Panc1 (cell line): ENCODE measurements around the gene ALKBH7. TPM values are rescaled to one million over a fixed set of nuclear protein-coding genes. Genes with fewer than 3 reads are reported as not detected.

Source experiments
- ATAC-seq: fragments of 200-7000 bp; cut with Tn5 transposase; 2 replicates; pipeline ENCODE4 v1.9.1; 2020; ENCODE audit warnings: mild to moderate bottlenecking, moderate library complexity
- BruUV-seq: library from RNA; stranded (reverse); fragments of 400-500 nt; replicated peaks from 2 replicates; lab custom pipeline; 2021; lab: Mats Ljungman, UMichigan
- CTCF ChIA-PET: fragments of 300-600 bp; sonication (Branson Sonifier 250); formaldehyde crosslinking; loops from one replicate; lab custom pipeline; 2022; ENCODE audit warnings: antibody characterized with exemption; lab: Charles Lee
- POLR2A ChIA-PET: fragments of 300-600 bp; sonication (Branson Sonifier 250); formaldehyde crosslinking; loops from one replicate; lab custom pipeline; 2022; ENCODE audit warnings: antibody characterized with exemption; lab: Charles Lee
- DNase-seq: peaks from one replicate; pipeline ENCODE4 v3.0.0-alpha.2; 2010; ENCODE audit warnings: low read depth, low spot score
- H3K27ac ChIP-seq: 2 replicates; pipeline ENCODE4 v1.5.1; 2011; ENCODE audit warnings: mild to moderate bottlenecking, low read length, inconsistent platforms
- H3K27me3 ChIP-seq: fragments of 200-500 bp; sonication (Bioruptor generic); 2 replicates; pipeline ENCODE4 v1.6.0; 2014; ENCODE audit warnings: low read length, inconsistent platforms; ENCODE audit not compliant: control insufficient read depth, insufficient read depth
- H3K36me3 ChIP-seq: fragments of 200-500 bp; sonication (Bioruptor generic); 2 replicates; pipeline ENCODE4 v1.5.1; 2014; ENCODE audit warnings: inconsistent platforms, mild to moderate bottlenecking, low read length, moderate library complexity; ENCODE audit not compliant: control insufficient read depth, insufficient read depth
- H3K4me1 ChIP-seq: 2 replicates; pipeline ENCODE4 v1.5.1; 2011; ENCODE audit warnings: inconsistent platforms, mild to moderate bottlenecking, low read length, moderate library complexity; ENCODE audit not compliant: control insufficient read depth, insufficient read depth
- H3K4me3 ChIP-seq, 2 experiments: 2 replicates each; pipeline ENCODE4 v1.5.1; 2011 to 2012; ENCODE audit warnings: low read depth in 2 of 2, low read length in 2 of 2, mild to moderate bottlenecking in 2 of 2, inconsistent platforms in 1 of 2, moderate library complexity in 1 of 2
- H3K9me3 ChIP-seq: fragments of 200-500 bp; sonication (Bioruptor generic); 2 replicates; pipeline ENCODE4 v1.5.1; 2014; ENCODE audit warnings: low read depth, mild to moderate bottlenecking, inconsistent platforms, low read length, moderate library complexity; ENCODE audit not compliant: control insufficient read depth, insufficient read depth
- CTCF ChIP-seq: fragments of 450-650 bp; IDR thresholded peaks from 2 replicates; pipeline ENCODE4 v1.5.1; 2017; ENCODE audit warnings: mild to moderate bottlenecking
- POLR2AphosphoS5 ChIP-seq: IDR thresholded peaks from 2 replicates; pipeline ENCODE4 v1.6.1; 2012; ENCODE audit warnings: mild to moderate bottlenecking, low read depth, low read length, moderate library complexity
- REST ChIP-seq, 2 experiments: IDR thresholded peaks; 2 replicates each; pipeline ENCODE4 v1.6.1; 2011 to 2012; ENCODE audit warnings: low read depth in 2 of 2, control low read depth in 1 of 2, low read length in 1 of 2, mild to moderate bottlenecking in 1 of 2, moderate library complexity in 1 of 2; ENCODE audit not compliant: insufficient read depth in 1 of 2
- SIN3A ChIP-seq: IDR thresholded peaks from 2 replicates; pipeline ENCODE4 v1.6.1; 2012; ENCODE audit warnings: low read depth, mild to moderate bottlenecking, low read length, moderate library complexity, borderline replicate concordance; ENCODE audit not compliant: insufficient read depth
- TCF7L2 ChIP-seq: IDR thresholded peaks from 2 replicates; pipeline ENCODE4 v1.6.1; 2011; ENCODE audit warnings: mild to moderate bottlenecking, low read depth, low read length, inconsistent platforms
- in situ Hi-C: cut with HindIII; loops from 2 replicates; pipeline ENCODE4 v1.10.0; 2016; ENCODE audit warnings: low sequenced_read_pairs, low pct_unique_long_range_greater_than_20kb
- intact Hi-C: fragments of 100-400 bp; cut with micrococcal nuclease; formaldehyde crosslinking; loops from one replicate; pipeline ENCODE4 v1.10.0; 2022; ENCODE audit not compliant: unreplicated experiment
- total RNA-seq: library from RNA; stranded (reverse); gene quantifications from one replicate; pipeline ENCODE4 v1.2.1, GENCODE V29; 2021; ENCODE audit not compliant: unreplicated experiment

Gene ALKBH7
- total RNA-seq, 1 experiment from 2014 or later: 65.0 TPM

DNA sequence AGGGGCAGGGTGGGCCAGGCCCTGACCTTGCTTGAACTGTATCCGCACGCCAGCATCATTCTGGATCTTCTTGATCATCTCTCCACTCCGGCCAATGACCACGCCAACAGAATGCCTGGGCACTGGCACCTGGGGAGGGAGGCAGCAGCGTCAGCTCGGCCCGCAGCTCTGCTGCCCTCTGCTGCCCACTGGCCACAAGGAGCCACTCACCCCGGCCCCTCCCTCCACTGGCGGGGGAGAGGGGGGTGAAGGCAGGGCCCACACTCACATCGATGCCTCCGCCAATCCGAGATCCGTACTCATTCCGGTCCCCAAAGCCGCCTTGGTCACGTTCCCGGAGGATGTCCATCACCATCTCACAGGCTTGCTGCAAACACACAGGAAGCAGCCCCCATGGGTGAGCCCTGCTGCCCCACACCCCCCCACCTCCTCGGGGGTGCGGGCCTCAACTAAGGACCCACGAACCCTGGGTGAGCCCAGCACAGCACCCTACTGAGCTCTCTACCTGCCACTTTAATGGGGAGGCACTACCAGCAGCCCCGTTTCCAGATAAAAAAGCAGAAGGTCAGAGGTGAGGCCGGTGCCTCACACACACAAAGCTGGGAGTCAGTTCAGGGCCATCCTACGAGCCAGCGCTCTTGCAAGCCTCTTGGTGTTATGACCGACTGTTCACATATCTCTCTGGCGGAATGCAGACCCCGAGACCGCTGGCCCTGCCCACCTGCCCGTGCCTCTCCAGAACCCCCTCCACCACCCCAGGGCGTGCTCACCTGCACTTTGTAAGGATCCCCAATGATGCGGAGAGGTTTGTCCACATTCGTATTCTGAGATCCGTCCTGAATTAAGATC, 45.3 kb downstream of the ALKBH7 start:
- in situ Hi-C loops: no loop called here
- CTCF ChIA-PET: interaction anchor here (0.7 kb wide), 2 partner anchors 42 to 105 kb away, joined by 3 read pairs; partner anchors contain the start of gene SLC25A23
- no peak for DNase-seq
- peaks cover 5% of the 10 kb centered on the region for H3K4me1 ChIP-seq
- no peaks in the 10 kb centered on the region for H3K9me3 ChIP-seq
- no peak overlapping the region for H3K4me3 ChIP-seq
- ATAC-seq: peak; percentile 72
- peaks cover 10% of the 10 kb centered on the region for H3K36me3 ChIP-seq
- intact Hi-C loops: no loop called here
- no TSS peak for BruUV-seq
- TF ChIP-seq POLR2AphosphoS5 (no peak), CTCF (peak; percentile 74; the same call in 1 of the 2 replicates)
- H3K27me3 ChIP-seq: no peaks in the 10 kb centered on the region
- no peak overlapping the region for H3K27ac ChIP-seq
- POLR2A ChIA-PET: interaction anchor here (0.5 kb wide), 1 partner anchor 34 kb away, joined by 3 read pairs; no protein-coding TSS in a partner anchor

DNA sequence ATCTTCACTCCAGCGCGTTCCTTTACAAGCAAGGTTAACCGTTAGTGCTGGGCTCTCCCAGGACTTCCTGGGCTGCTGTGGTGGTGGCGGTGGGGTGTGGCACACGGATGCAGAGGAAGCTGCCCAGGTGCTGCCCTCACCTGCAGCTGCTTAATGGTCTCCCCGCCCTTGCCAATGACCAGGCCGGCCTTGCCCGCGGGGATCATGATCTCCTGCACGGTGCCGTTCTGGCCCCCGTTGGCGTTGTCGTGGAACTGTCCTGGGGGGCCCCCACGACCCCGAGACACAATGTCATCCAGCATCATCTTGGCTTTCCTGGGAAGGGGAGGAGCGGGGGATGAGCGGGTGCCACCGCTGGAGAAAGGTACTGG, 46.0 kb downstream of the ALKBH7 start:
- Histone ChIP-seq H3K4me3 (no peak overlapping the region), H3K27me3 (no peaks in the 10 kb centered on the region), H3K4me1 (peaks cover 5% of the 10 kb centered on the region), H3K36me3 (peaks cover 10% of the 10 kb centered on the region), H3K9me3 (no peaks in the 10 kb centered on the region), H3K27ac (no peak overlapping the region)
- DNase-seq (no peak), ATAC-seq (no peak)
- in situ Hi-C loops (no loop called here), intact Hi-C loops (no loop called here)
- BruUV-seq: no TSS peak
- ChIA-PET CTCF (no interaction called here), POLR2A (no interaction called here)
- no peak for TF ChIP-seq REST (IDR thresholded peaks at IDR 0.05; ENCODE audit: insufficient read depth in 1 of 2, low read depth in 2 of 2, low read length in 1 of 2)

GRCh38 chr19:6421075-6422014, 48.8 kb downstream of the ALKBH7 start:
- TF ChIP-seq CTCF (no peak), TCF7L2 (no peak), SIN3A (no peak), REST (IDR thresholded peaks at IDR 0.05; ENCODE audit: insufficient read depth in 1 of 2, low read depth in 2 of 2, low read length in 1 of 2) (no peak), POLR2AphosphoS5 (no peak)
- H3K36me3 ChIP-seq: peaks cover 15% of the 10 kb centered on the region
- H3K27ac ChIP-seq: no peak overlapping the region
- ChIA-PET POLR2A (interaction anchor here (0.6 kb wide), 1 partner anchor 10 kb away, joined by 5 read pairs; no protein-coding TSS in a partner anchor), CTCF (no interaction called here)
- H3K27me3 ChIP-seq: no peaks in the 10 kb centered on the region
- DNase-seq (no peak), ATAC-seq (no peak)
- BruUV-seq: no TSS peak
- H3K4me1 ChIP-seq: peaks cover 9% of the 10 kb centered on the region
- no peaks in the 10 kb centered on the region for H3K9me3 ChIP-seq
- in situ Hi-C loops (no loop called here), intact Hi-C loops (no loop called here)
- no peak overlapping the region for H3K4me3 ChIP-seq
